Mesendoderm (in vitro differentiated cells): ENCODE measurements around the gene NELFE.

ENCODE experiments used
- DNase-seq: peaks from one replicate; pipeline ENCODE4 v3.0.0; 2013
- H2AK5ac ChIP-seq: 2 replicates; pipeline ENCODE4 v1.6.1; 2013; ENCODE audit warnings: low read length, inconsistent platforms
- H2BK120ac ChIP-seq: 2 replicates; pipeline ENCODE4 v1.6.1; 2013; ENCODE audit warnings: low read depth, mild to moderate bottlenecking, low read length, moderate library complexity, mixed read lengths
- H2BK15ac ChIP-seq: replicated peaks from 2 replicates; pipeline ENCODE4 v1.6.1; 2013; ENCODE audit warnings: low read depth, mild to moderate bottlenecking, moderate library complexity
- H2BK5ac ChIP-seq: 2 replicates; pipeline ENCODE4 v1.6.1; 2013; ENCODE audit warnings: low read length, inconsistent platforms
- H3K18ac ChIP-seq: 2 replicates; pipeline ENCODE4 v1.6.1; 2013; ENCODE audit warnings: mild to moderate bottlenecking, low read length, mixed read lengths
- H3K23ac ChIP-seq: one replicate; pipeline ENCODE4 v1.6.1; 2013; ENCODE audit warnings: low read length
- H3K27ac ChIP-seq: 2 replicates; pipeline ENCODE4 v1.5.1; 2013; ENCODE audit warnings: low read depth, mild to moderate bottlenecking, inconsistent platforms, low read length, moderate library complexity
- H3K27me3 ChIP-seq: 2 replicates; pipeline ENCODE4 v1.6.1; 2013; ENCODE audit warnings: low read length, control low read depth, mild to moderate bottlenecking, inconsistent platforms; ENCODE audit not compliant: insufficient read depth, poor library complexity
- H3K36me3 ChIP-seq: 2 replicates; pipeline ENCODE4 v1.6.1; 2013; ENCODE audit warnings: low read length, inconsistent platforms; ENCODE audit not compliant: control insufficient read depth, insufficient read depth
- H3K4ac ChIP-seq: one replicate; pipeline ENCODE4 v1.6.1; 2013; ENCODE audit warnings: low read depth, mild to moderate bottlenecking, low read length, moderate library complexity
- H3K4me1 ChIP-seq: 2 replicates; pipeline ENCODE4 v1.6.1; 2013; ENCODE audit warnings: low read depth, low read length, inconsistent platforms; ENCODE audit not compliant: control insufficient read depth
- H3K4me2 ChIP-seq: 2 replicates; pipeline ENCODE4 v1.6.1; 2013; ENCODE audit warnings: low read length
- H3K4me3 ChIP-seq: 2 replicates; pipeline ENCODE4 v1.5.1; 2013; ENCODE audit warnings: mild to moderate bottlenecking, low read length
- H3K56ac ChIP-seq: one replicate; pipeline ENCODE4 v1.6.1; 2013; ENCODE audit warnings: low read length
- H3K79me1 ChIP-seq: 2 replicates; pipeline ENCODE4 v1.6.1; 2013; ENCODE audit warnings: low read length, inconsistent platforms
- H3K79me2 ChIP-seq: 2 replicates; pipeline ENCODE4 v1.6.1; 2013; ENCODE audit warnings: mild to moderate bottlenecking, low read length; ENCODE audit not compliant: control insufficient read depth, insufficient read depth
- H3K9ac ChIP-seq: 2 replicates; pipeline ENCODE4 v1.6.1; 2013; ENCODE audit warnings: low read length, inconsistent platforms
- H4K5ac ChIP-seq: one replicate; pipeline ENCODE4 v1.6.1; 2013; ENCODE audit warnings: low read length
- H4K8ac ChIP-seq: one replicate; pipeline ENCODE4 v1.6.1; 2013; ENCODE audit warnings: low read depth, mild to moderate bottlenecking, control low read depth, low read length, moderate library complexity
- WGBS: extraction: QIAGEN DNeasy Blood & Tissue Kit; methylation state at CpG from one replicate; pipeline ENCODE4 v1.1.7; 2013; ENCODE audit warnings: low lambda C conversion rate, missing lambda C conversion rate; ENCODE audit not compliant: insufficient coverage; ENCODE audit errors: extremely low coverage; 5-methylcytosine and 5-hydroxymethylcytosine counted together

The NELFE gene

GRCh38 chr6:31971279-31971992 is 12.7 kb upstream of the NELFE start:
- Histone ChIP-seq H3K79me2 (peaks cover 3% of the 10 kb centered on the region), H3K4me2 (peak overlapping the region; percentile 47), H3K18ac (no peak overlapping the region), H2BK15ac (no peak overlapping the region), H2BK120ac (no peak overlapping the region), H4K8ac (no peak overlapping the region), H2BK5ac (peak overlapping the region; percentile 22), H3K79me1 (peaks cover 5% of the 10 kb centered on the region), H3K4me1 (peaks cover 3% of the 10 kb centered on the region), H3K4me3 (peak overlapping the region; percentile 36), H3K56ac (peak overlapping the region; percentile 73), H3K27ac (no peak overlapping the region), H2AK5ac (peak overlapping the region; percentile 1), H3K23ac (no peak overlapping the region), H3K36me3 (peaks cover 8% of the 10 kb centered on the region), H3K27me3 (no peaks in the 10 kb centered on the region), H3K4ac (no peak overlapping the region), H3K9ac (peak overlapping the region; percentile 81), H4K5ac (peak overlapping the region; percentile 73)
- no CpG with 5 or more reads among the region's 29 CpGs for WGBS
- no peak for DNase-seq

GRCh38 chr6:31970604-31971271 is 12.0 kb upstream of the NELFE start:
- Histone ChIP-seq H3K4me3 (no peak overlapping the region), H3K79me2 (peaks cover 3% of the 10 kb centered on the region), H3K23ac (no peak overlapping the region), H2BK15ac (no peak overlapping the region), H2BK5ac (no peak overlapping the region), H3K36me3 (peaks cover 9% of the 10 kb centered on the region), H3K79me1 (peaks cover 5% of the 10 kb centered on the region), H3K4me1 (peaks cover 3% of the 10 kb centered on the region), H3K27ac (no peak overlapping the region), H3K4me2 (no peak overlapping the region), H3K18ac (no peak overlapping the region), H2BK120ac (no peak overlapping the region), H3K4ac (no peak overlapping the region), H3K27me3 (no peaks in the 10 kb centered on the region), H2AK5ac (no peak overlapping the region), H4K5ac (no peak overlapping the region), H4K8ac (no peak overlapping the region), H3K9ac (no peak overlapping the region), H3K56ac (no peak overlapping the region)
- WGBS = no CpG with 5 or more reads among the region's 18 CpGs
- DNase-seq = no peak

GRCh38 chr6:31969712-31970603 is 11.2 kb upstream of the NELFE start:
- WGBS = no CpG with 5 or more reads among the region's 17 CpGs
- H3K9ac ChIP-seq = no peak overlapping the region
- H4K5ac ChIP-seq = no peak overlapping the region
- H3K79me2 ChIP-seq = peaks cover 3% of the 10 kb centered on the region
- H3K36me3 ChIP-seq = peaks cover 9% of the 10 kb centered on the region
- no peak overlapping the region for H3K27ac ChIP-seq
- no peak overlapping the region for H2BK120ac ChIP-seq
- H3K4me2 ChIP-seq = no peak overlapping the region
- H2AK5ac ChIP-seq = no peak overlapping the region
- no peak overlapping the region for H3K18ac ChIP-seq
- H4K8ac ChIP-seq = no peak overlapping the region
- no peak overlapping the region for H2BK5ac ChIP-seq
- DNase-seq = no peak
- no peak overlapping the region for H2BK15ac ChIP-seq
- peaks cover 5% of the 10 kb centered on the region for H3K79me1 ChIP-seq
- no peak overlapping the region for H3K4ac ChIP-seq
- peaks cover 3% of the 10 kb centered on the region for H3K4me1 ChIP-seq
- H3K23ac ChIP-seq = no peak overlapping the region
- no peaks in the 10 kb centered on the region for H3K27me3 ChIP-seq
- H3K56ac ChIP-seq = no peak overlapping the region
- no peak overlapping the region for H3K4me3 ChIP-seq

- Histone ChIP-seq H3K4ac (no peak overlapping the region), H2BK5ac (no peak overlapping the region), H3K9ac (no peak overlapping the region), H3K56ac (no peak overlapping the region), H3K36me3 (peaks cover 9% of the 10 kb centered on the region), H3K27me3 (no peaks in the 10 kb centered on the region), H3K18ac (no peak overlapping the region), H2AK5ac (no peak overlapping the region), H4K5ac (no peak overlapping the region), H3K79me2 (peaks cover 3% of the 10 kb centered on the region), H2BK15ac (no peak overlapping the region), H3K27ac (no peak overlapping the region), H3K4me1 (peaks cover 3% of the 10 kb centered on the region), H2BK120ac (no peak overlapping the region), H3K4me3 (no peak overlapping the region), H3K23ac (no peak overlapping the region), H4K8ac (no peak overlapping the region), H3K79me1 (peaks cover 5% of the 10 kb centered on the region), H3K4me2 (no peak overlapping the region)
- WGBS = no CpG with 5 or more reads among the region's 23 CpGs
- DNase-seq = no peak
Measured at GRCh38 chr6:31968791-31969711, 10.3 kb upstream of the NELFE start.

- H3K27ac ChIP-seq = no peak overlapping the region
- peaks cover 9% of the 10 kb centered on the region for H3K36me3 ChIP-seq
- no peak overlapping the region for H3K23ac ChIP-seq
- no CpG with 5 or more reads among the region's 11 CpGs for WGBS
- no peak overlapping the region for H3K56ac ChIP-seq
- H3K9ac ChIP-seq = no peak overlapping the region
- no peak overlapping the region for H3K4ac ChIP-seq
- H3K4me1 ChIP-seq = peaks cover 3% of the 10 kb centered on the region
- H2BK120ac ChIP-seq = no peak overlapping the region
- no peak overlapping the region for H3K18ac ChIP-seq
- no peaks in the 10 kb centered on the region for H3K27me3 ChIP-seq
- H4K5ac ChIP-seq = no peak overlapping the region
- no peak overlapping the region for H2BK5ac ChIP-seq
- DNase-seq = no peak
- no peak overlapping the region for H2AK5ac ChIP-seq
- no peak overlapping the region for H3K4me2 ChIP-seq
- no peak overlapping the region for H4K8ac ChIP-seq
- peaks cover 3% of the 10 kb centered on the region for H3K79me1 ChIP-seq
- H3K79me2 ChIP-seq = peaks cover 3% of the 10 kb centered on the region
- H2BK15ac ChIP-seq = no peak overlapping the region
- no peak overlapping the region for H3K4me3 ChIP-seq
Measured at GRCh38 chr6:31968326-31968725, 9.6 kb upstream of the NELFE start.
